Globus pallidus (tissue), 1 donor: ENCODE results near the gene COX6A2.

Experiments used
- DNase-seq: peaks from one replicate; pipeline ENCODE4 v3.0.0-alpha.2; 2015; ENCODE audit warnings: low spot score

COX6A2 gene

GRCh38 chr16:31428279-31428597 is at the start of gene COX6A2:
Gene COX6A2, minus strand, starts transcription at chr16:31428360. Its CDS starts 35 bp downstream, at chr16:31428325.
- DNase-seq, result no peak

- no peak for DNase-seq
Measured at GRCh38 chr16:31477220-31478216, 49.4 kb upstream of the COX6A2 start.

GRCh38 chr16:31476303-31477219 is 48.4 kb upstream of the COX6A2 start:
- peak; percentile 40 for DNase-seq

GRCh38 chr16:31475946-31476302 is 47.8 kb upstream of the COX6A2 start:
- no peak for DNase-seq

GRCh38 chr16:31474773-31475738 is 46.9 kb upstream of the COX6A2 start:
- DNase-seq, result no peak

GRCh38 chr16:31474173-31474714 is 46.1 kb upstream of the COX6A2 start:
- DNase-seq, result no peak

- no peak for DNase-seq
Measured at GRCh38 chr16:31473264-31473984, 45.3 kb upstream of the COX6A2 start.

- DNase-seq, result no peak
Measured at GRCh38 chr16:31472709-31473203, 44.6 kb upstream of the COX6A2 start.

GRCh38 chr16:31471875-31472708 is 43.9 kb upstream of the COX6A2 start, which contains the start of gene TGFB1I1:
Gene TGFB1I1, plus strand, starts transcription at chr16:31472152. Its CDS starts 37 bp downstream, at chr16:31472189.
- DNase-seq, result no peak

GRCh38 chr16:31471241-31471874 is 43.2 kb upstream of the COX6A2 start:
- DNase-seq, result no peak

- no peak for DNase-seq
Measured at GRCh38 chr16:31470615-31471014, 42.5 kb upstream of the COX6A2 start.

GRCh38 chr16:31467858-31468257 is 39.7 kb upstream of the COX6A2 start:
- no peak for DNase-seq

- DNase-seq, result no peak
Measured at GRCh38 chr16:31467151-31467773, 39.1 kb upstream of the COX6A2 start.

- no peak for DNase-seq
Measured at GRCh38 chr16:31466381-31466841, 38.3 kb upstream of the COX6A2 start.

- no peak for DNase-seq
Measured at GRCh38 chr16:31465788-31466370, 37.7 kb upstream of the COX6A2 start.

- no peak for DNase-seq
Measured at GRCh38 chr16:31464781-31465260, 36.7 kb upstream of the COX6A2 start.

- no peak for DNase-seq
Measured at GRCh38 chr16:31464348-31464769, 36.2 kb upstream of the COX6A2 start.
